NCI-H2227 treated with DMSO at 0.1 percent for 48 hours (cell line): ENCODE measurements around the gene DNAJB8.

Experiments
- DNase-seq: peaks from one replicate; lab custom pipeline; 2025; lab: John Stamatoyannopoulos, UW

DNAJB8 gene

GRCh38 chr3:128425142-128425845 lies 41.4 kb downstream of the DNAJB8 start:
- no peak for DNase-seq

GRCh38 chr3:128424508-128425069 lies 42.1 kb downstream of the DNAJB8 start:
- no peak for DNase-seq

GRCh38 chr3:128423525-128424147 lies 43.1 kb downstream of the DNAJB8 start:
- DNase-seq = no peak

- no peak for DNase-seq
Observed at GRCh38 chr3:128422762-128423524, 43.7 kb downstream of the DNAJB8 start.

- DNase-seq = no peak
Observed at GRCh38 chr3:128421966-128422365, 44.7 kb downstream of the DNAJB8 start.

- no peak for DNase-seq
Observed at GRCh38 chr3:128421439-128421836, 45.3 kb downstream of the DNAJB8 start.

GRCh38 chr3:128420720-128421438 lies 45.8 kb downstream of the DNAJB8 start:
- DNase-seq = no peak

- DNase-seq = no peak
Observed at GRCh38 chr3:128420289-128420688, 46.4 kb downstream of the DNAJB8 start.

- no peak for DNase-seq
Observed at GRCh38 chr3:128419311-128419710, 47.4 kb downstream of the DNAJB8 start.

- DNase-seq = no peak
Observed at GRCh38 chr3:128418900-128419299, 47.8 kb downstream of the DNAJB8 start.

- DNase-seq = no peak
Observed at GRCh38 chr3:128416578-128417211, 50.0 kb downstream of the DNAJB8 start.

- no peak for DNase-seq
Observed at GRCh38 chr3:128415773-128416577, 50.7 kb downstream of the DNAJB8 start.

GRCh38 chr3:128415200-128415772 lies 51.4 kb downstream of the DNAJB8 start:
- no peak for DNase-seq

- no peak for DNase-seq
Observed at GRCh38 chr3:128413413-128414205, 53.1 kb downstream of the DNAJB8 start.

- no peak for DNase-seq
Observed at GRCh38 chr3:128413003-128413370, 53.7 kb downstream of the DNAJB8 start.
